Measurements from ENCODE around the gene AKAP13. TPM values are rescaled to one million over a fixed set of nuclear protein-coding genes. Genes with fewer than 3 reads are reported as not detected.

Gene AKAP13
- total RNA-seq, 1 experiment from 2014 or later, result 54.5 TPM

DNA sequence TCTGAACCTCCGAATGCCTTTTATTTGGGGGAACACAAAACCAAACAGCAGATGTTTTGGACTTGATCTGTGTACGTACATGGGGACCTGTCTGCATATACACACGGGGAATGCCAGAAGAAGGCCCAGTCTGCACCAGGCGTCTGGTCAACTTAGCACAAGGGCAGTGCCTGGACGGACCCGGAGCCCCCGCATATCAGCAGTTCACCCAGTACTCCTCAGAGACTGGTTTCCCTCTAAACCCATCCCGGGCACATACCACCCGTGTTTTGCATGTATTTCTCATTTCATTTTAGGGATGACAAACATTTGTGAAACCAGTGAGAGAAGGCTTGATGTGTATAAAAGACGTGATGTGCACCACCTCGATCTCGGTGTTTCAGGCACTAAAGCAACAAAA, 364.6 kb downstream of the AKAP13 start:
- ChIA-PET POLR2A (ENCODE audit: low non-redundant PET) (no interaction called here), CTCF (no interaction called here)
- BruUV-seq (replicated peaks), result TSS peak; percentile 11
- Histone ChIP-seq H3K27ac (ENCODE audit: low read depth, low read length, poor library complexity, severe bottlenecking) (no peak overlapping the region), H3K4me1 (ENCODE audit: insufficient read depth, low read length, poor library complexity, severe bottlenecking) (no peaks in the 10 kb centered on the region), H3K36me3 (ENCODE audit: insufficient read depth, low read length, poor library complexity, severe bottlenecking) (peaks cover 37% of the 10 kb centered on the region), H3K9me3 (ENCODE audit: low read depth, low read length, poor library complexity, severe bottlenecking) (no peaks in the 10 kb centered on the region), H3K4me3 (ENCODE audit: low read depth, low read length, poor library complexity, severe bottlenecking) (no peak overlapping the region), H3K27me3 (replicated peaks; ENCODE audit: insufficient read depth, low read depth, low read length, poor library complexity) (no peaks in the 10 kb centered on the region)
- no peak for DNase-seq (ENCODE audit: low spot score)
- intact Hi-C loops (cut with micrococcal nuclease; ENCODE audit: unreplicated experiment), result no loop called here
- TF ChIP-seq, protein P1, sequence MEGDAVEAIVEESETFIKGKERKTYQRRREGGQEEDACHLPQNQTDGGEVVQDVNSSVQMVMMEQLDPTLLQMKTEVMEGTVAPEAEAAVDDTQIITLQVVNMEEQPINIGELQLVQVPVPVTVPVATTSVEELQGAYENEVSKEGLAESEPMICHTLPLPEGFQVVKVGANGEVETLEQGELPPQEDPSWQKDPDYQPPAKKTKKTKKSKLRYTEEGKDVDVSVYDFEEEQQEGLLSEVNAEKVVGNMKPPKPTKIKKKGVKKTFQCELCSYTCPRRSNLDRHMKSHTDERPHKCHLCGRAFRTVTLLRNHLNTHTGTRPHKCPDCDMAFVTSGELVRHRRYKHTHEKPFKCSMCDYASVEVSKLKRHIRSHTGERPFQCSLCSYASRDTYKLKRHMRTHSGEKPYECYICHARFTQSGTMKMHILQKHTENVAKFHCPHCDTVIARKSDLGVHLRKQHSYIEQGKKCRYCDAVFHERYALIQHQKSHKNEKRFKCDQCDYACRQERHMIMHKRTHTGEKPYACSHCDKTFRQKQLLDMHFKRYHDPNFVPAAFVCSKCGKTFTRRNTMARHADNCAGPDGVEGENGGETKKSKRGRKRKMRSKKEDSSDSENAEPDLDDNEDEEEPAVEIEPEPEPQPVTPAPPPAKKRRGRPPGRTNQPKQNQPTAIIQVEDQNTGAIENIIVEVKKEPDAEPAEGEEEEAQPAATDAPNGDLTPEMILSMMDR (conservative IDR thresholded peaks at IDR 0.05; ENCODE audit: low read depth, low read length), result no peak
- no peak for TF ChIP-seq EZH2 (IDR thresholded peaks at IDR 0.05; ENCODE audit: borderline replicate concordance, low read depth, low read length, poor library complexity, severe bottlenecking)

DNA sequence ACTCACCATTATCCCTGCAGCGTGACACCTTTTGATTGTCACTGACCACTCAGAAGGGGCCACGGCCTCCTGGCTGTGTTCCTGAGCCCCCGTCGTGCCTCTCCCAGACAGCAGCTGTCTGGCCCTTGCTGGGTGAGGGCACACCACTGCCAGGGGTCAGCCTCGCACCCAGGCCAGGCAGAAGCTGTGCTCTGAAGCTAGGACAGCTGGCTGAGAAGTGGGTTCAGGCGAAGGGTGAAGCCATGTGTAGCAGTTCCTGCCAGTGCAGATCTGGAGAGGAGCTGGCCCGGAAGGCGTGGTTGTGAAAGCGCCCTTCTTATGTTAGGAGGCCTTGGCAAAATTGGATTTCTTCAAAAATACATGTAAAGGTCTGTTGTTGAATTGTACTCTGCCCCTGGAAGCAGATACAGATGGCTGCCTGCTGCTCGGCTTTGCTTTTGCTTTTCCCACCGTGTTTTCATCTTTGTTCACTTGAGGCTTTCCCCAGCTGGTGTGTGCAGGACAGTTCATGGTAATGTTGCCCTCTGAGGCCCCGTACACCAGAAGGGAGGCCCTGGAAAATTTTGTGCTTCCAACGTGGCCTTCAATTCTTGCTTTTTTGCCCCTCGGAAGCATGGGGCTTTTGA, 365.2 kb downstream of the AKAP13 start:
- intact Hi-C loops (cut with micrococcal nuclease; ENCODE audit: unreplicated experiment), result no loop called here
- no peaks in the 10 kb centered on the region for H3K9me3 ChIP-seq (ENCODE audit: low read depth, low read length, poor library complexity, severe bottlenecking)
- TF ChIP-seq, protein P1 (conservative IDR thresholded peaks at IDR 0.05; ENCODE audit: low read depth, low read length), result no peak
- TF ChIP-seq EZH2 (IDR thresholded peaks at IDR 0.05; ENCODE audit: borderline replicate concordance, low read depth, low read length, poor library complexity, severe bottlenecking), result no peak
- peaks cover 37% of the 10 kb centered on the region for H3K36me3 ChIP-seq (ENCODE audit: insufficient read depth, low read length, poor library complexity, severe bottlenecking)
- H3K27ac ChIP-seq (ENCODE audit: low read depth, low read length, poor library complexity, severe bottlenecking), result no peak overlapping the region
- no peak for DNase-seq (ENCODE audit: low spot score)
- ChIA-PET CTCF (no interaction called here), POLR2A (ENCODE audit: low non-redundant PET) (no interaction called here)
- no TSS peak for BruUV-seq (replicated peaks)
- no peaks in the 10 kb centered on the region for H3K27me3 ChIP-seq (replicated peaks; ENCODE audit: insufficient read depth, low read depth, low read length, poor library complexity)
- no peak overlapping the region for H3K4me3 ChIP-seq (ENCODE audit: low read depth, low read length, poor library complexity, severe bottlenecking)
- no peaks in the 10 kb centered on the region for H3K4me1 ChIP-seq (ENCODE audit: insufficient read depth, low read length, poor library complexity, severe bottlenecking)

DNA sequence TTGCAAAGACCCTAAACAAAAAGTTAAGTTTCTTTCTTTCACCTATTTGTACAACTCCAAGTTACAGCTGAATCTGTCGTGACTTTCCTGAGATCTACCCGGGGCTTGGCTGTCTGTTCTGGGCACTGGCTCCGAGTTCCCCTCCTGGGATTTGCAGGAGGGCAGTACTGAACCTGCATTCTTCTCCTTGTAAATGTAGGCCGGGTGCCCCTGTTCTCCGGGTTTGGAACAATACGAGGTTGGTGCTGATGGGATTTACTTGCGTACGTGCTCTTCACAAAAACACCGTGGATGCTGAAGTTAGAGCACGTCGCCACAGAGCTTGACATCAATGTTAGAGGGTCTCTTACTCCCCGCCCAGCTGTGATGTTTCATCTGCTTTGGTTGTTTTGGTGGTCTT, 366.2 kb downstream of the AKAP13 start:
- BruUV-seq (replicated peaks), result no TSS peak
- peaks cover 32% of the 10 kb centered on the region for H3K36me3 ChIP-seq (ENCODE audit: insufficient read depth, low read length, poor library complexity, severe bottlenecking)
- CTCF ChIA-PET, result no interaction called here
- POLR2A ChIA-PET (ENCODE audit: low non-redundant PET), result no interaction called here
- intact Hi-C loops (cut with micrococcal nuclease; ENCODE audit: unreplicated experiment), result no loop called here
- no peaks in the 10 kb centered on the region for H3K4me1 ChIP-seq (ENCODE audit: insufficient read depth, low read length, poor library complexity, severe bottlenecking)
- no peak overlapping the region for H3K4me3 ChIP-seq (ENCODE audit: low read depth, low read length, poor library complexity, severe bottlenecking)
- H3K27me3 ChIP-seq (replicated peaks; ENCODE audit: insufficient read depth, low read depth, low read length, poor library complexity), result no peaks in the 10 kb centered on the region
- no peak for TF ChIP-seq EZH2 (IDR thresholded peaks at IDR 0.05; ENCODE audit: borderline replicate concordance, low read depth, low read length, poor library complexity, severe bottlenecking)
- TF ChIP-seq, protein P1 (conservative IDR thresholded peaks at IDR 0.05; ENCODE audit: low read depth, low read length), result no peak
- no peaks in the 10 kb centered on the region for H3K9me3 ChIP-seq (ENCODE audit: low read depth, low read length, poor library complexity, severe bottlenecking)
- no peak overlapping the region for H3K27ac ChIP-seq (ENCODE audit: low read depth, low read length, poor library complexity, severe bottlenecking)
- DNase-seq (ENCODE audit: low spot score), result no peak

Data from A673 (cell line).